DND-41 (cell line): Measurements from ENCODE around the gene LRRN4CL.

Source experiments
- ATAC-seq: fragments of 200-7000 bp; cut with Tn5 transposase; 3 replicates; pipeline ENCODE4 v1.9.1; 2021; ENCODE audit warnings: low read depth; ENCODE audit not compliant: insufficient read depth
- DNase-seq: peaks from one replicate; pipeline ENCODE4 v3.0.0-alpha.2; 2020
- H2AFZ ChIP-seq: 2 replicates; pipeline ENCODE4 v1.6.0; 2012; ENCODE audit warnings: low read depth, low read length
- H3K27ac ChIP-seq: 2 replicates; pipeline ENCODE4 v1.5.1; 2012; ENCODE audit warnings: low read length, inconsistent platforms
- H3K27me3 ChIP-seq: fragments of 200-600 bp; sonication (generic); 2 replicates; pipeline ENCODE4 v1.6.0; 2012; ENCODE audit warnings: low read length, mild to moderate bottlenecking, inconsistent platforms; ENCODE audit not compliant: insufficient read depth, poor library complexity
- H3K36me3 ChIP-seq: 2 replicates; pipeline ENCODE4 v1.5.1; 2012; ENCODE audit warnings: low read length, inconsistent platforms; ENCODE audit not compliant: insufficient read depth
- H3K4me1 ChIP-seq: 2 replicates; pipeline ENCODE4 v1.5.1; 2012; ENCODE audit warnings: mild to moderate bottlenecking, low read length; ENCODE audit not compliant: insufficient read depth
- H3K4me2 ChIP-seq: 2 replicates; pipeline ENCODE4 v1.6.0; 2012; ENCODE audit warnings: mild to moderate bottlenecking, moderate library complexity, low read length, inconsistent platforms; ENCODE audit not compliant: insufficient read depth
- H3K4me3 ChIP-seq, 2 experiments: fragments of 200-600 bp in 1 of 2; shearing (Covaris generic) in 1 of 2; 2 replicates each; pipeline ENCODE4 v1.5.1; 2012 to 2016; ENCODE audit warnings: inconsistent platforms in 2 of 2, low read length in 2 of 2, mild to moderate bottlenecking in 2 of 2, low read depth in 1 of 2, moderate library complexity in 1 of 2
- H3K79me2 ChIP-seq: 2 replicates; pipeline ENCODE4 v1.6.0; 2012; ENCODE audit warnings: low read length, inconsistent platforms; ENCODE audit not compliant: insufficient read depth
- H3K9ac ChIP-seq: 2 replicates; pipeline ENCODE4 v1.6.0; 2012; ENCODE audit warnings: low read depth, mild to moderate bottlenecking, inconsistent platforms, low read length, moderate library complexity
- H3K9me3 ChIP-seq: 2 replicates; pipeline ENCODE4 v1.5.1; 2012; ENCODE audit warnings: low read length, moderate library complexity, mild to moderate bottlenecking, inconsistent platforms; ENCODE audit not compliant: insufficient read depth, severe bottlenecking
- H4K20me1 ChIP-seq: 2 replicates; pipeline ENCODE4 v1.6.0; 2012; ENCODE audit warnings: low read length; ENCODE audit not compliant: insufficient read depth
- EZH2 ChIP-seq: IDR thresholded peaks from 3 replicates; pipeline ENCODE4 v1.6.1; 2012; ENCODE audit warnings: borderline replicate concordance, low read depth, mild to moderate bottlenecking, moderate library complexity, low read length, inconsistent platforms; ENCODE audit not compliant: severe bottlenecking
- TF ChIP-seq, protein P1 (sequence below): IDR thresholded peaks from 2 replicates; pipeline ENCODE4 v1.5.1; 2012; ENCODE audit warnings: borderline replicate concordance, low read length, moderate library complexity, mild to moderate bottlenecking; ENCODE audit not compliant: poor library complexity, severe bottlenecking; ENCODE audit errors: extremely low read depth

LRRN4CL gene

DNA sequence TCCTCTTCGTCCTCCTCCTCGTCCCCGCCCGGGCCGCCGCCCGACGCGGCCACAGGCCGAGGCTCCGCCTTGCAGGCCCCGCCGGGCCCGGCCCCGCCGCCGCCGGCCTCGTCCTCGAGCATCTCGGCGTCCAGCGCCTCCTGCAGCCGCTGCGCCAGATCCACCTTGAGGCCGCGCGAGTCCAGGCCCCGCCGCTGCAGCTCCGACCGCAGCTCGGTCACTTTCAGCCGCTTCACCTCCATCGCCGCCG is 37.5 kb upstream of the LRRN4CL start:
- TF ChIP-seq EZH2: no peak
- TF ChIP-seq, protein P1, sequence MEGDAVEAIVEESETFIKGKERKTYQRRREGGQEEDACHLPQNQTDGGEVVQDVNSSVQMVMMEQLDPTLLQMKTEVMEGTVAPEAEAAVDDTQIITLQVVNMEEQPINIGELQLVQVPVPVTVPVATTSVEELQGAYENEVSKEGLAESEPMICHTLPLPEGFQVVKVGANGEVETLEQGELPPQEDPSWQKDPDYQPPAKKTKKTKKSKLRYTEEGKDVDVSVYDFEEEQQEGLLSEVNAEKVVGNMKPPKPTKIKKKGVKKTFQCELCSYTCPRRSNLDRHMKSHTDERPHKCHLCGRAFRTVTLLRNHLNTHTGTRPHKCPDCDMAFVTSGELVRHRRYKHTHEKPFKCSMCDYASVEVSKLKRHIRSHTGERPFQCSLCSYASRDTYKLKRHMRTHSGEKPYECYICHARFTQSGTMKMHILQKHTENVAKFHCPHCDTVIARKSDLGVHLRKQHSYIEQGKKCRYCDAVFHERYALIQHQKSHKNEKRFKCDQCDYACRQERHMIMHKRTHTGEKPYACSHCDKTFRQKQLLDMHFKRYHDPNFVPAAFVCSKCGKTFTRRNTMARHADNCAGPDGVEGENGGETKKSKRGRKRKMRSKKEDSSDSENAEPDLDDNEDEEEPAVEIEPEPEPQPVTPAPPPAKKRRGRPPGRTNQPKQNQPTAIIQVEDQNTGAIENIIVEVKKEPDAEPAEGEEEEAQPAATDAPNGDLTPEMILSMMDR: no peak
- H3K9ac ChIP-seq: peak overlapping the region; percentile 94
- ATAC-seq (peak; percentile 0; the same call in 1 of the 3 replicates), DNase-seq (no peak)
- peaks cover 40% of the 10 kb centered on the region for H4K20me1 ChIP-seq
- H3K36me3 ChIP-seq: peaks cover 59% of the 10 kb centered on the region
- peak overlapping the region; percentile 74 to 93; a peak in 3 of 4 replicates for H3K4me3 ChIP-seq
- no peaks in the 10 kb centered on the region for H3K9me3 ChIP-seq
- H2AFZ ChIP-seq: peak overlapping the region; percentile 66
- H3K4me1 ChIP-seq: peaks cover 61% of the 10 kb centered on the region
- no peaks in the 10 kb centered on the region for H3K27me3 ChIP-seq
- H3K4me2 ChIP-seq: peak overlapping the region; percentile 90
- H3K79me2 ChIP-seq: peaks cover 88% of the 10 kb centered on the region
- H3K27ac ChIP-seq: peak overlapping the region; percentile 100

DNA sequence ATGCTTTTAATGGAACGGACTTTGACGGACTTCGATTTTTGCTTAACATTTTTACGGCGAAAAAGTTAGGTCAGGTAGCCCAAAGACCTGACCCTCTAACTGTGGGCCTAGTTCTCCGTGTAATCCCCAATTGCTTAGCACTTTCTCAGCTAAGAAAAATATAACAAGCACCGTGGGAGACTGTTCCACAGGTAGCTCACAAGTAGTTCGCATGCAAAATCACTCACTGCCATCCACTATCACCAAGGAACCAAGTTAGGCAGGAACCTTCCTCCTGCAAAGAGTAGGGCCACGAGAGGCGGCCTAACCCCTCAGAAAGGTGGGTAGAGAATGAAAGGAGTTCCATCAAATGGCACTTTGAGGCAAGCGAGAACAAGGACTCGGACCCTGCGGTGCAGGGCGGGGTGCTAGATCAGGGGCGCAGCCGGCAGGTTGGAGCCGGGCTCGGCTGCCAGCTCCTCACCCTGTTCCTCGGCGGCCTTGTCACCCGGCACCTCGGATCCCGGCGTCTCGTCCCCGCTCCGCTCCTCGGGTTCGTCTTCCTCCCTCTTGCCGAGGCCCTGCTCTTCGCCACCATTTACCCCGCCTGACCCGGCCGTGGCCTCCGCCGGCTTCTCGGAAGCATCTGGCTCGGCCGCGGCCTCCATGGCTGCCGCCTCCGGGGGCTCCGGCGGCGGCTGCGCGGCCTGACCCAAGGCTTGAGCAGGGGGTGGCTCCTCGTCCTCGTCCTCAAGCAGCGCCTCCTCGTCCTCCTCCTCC is 37.0 kb upstream of the LRRN4CL start:
- Histone ChIP-seq H3K4me3 (peak overlapping the region; percentile 74 to 93), H3K4me2 (peak overlapping the region; percentile 90), H3K9ac (peak overlapping the region; percentile 94), H3K9me3 (no peaks in the 10 kb centered on the region), H3K27me3 (no peaks in the 10 kb centered on the region), H3K27ac (peak overlapping the region; percentile 100), H4K20me1 (peaks cover 40% of the 10 kb centered on the region), H3K79me2 (peaks cover 88% of the 10 kb centered on the region), H2AFZ (peak overlapping the region; percentile 66), H3K4me1 (peaks cover 59% of the 10 kb centered on the region), H3K36me3 (peaks cover 62% of the 10 kb centered on the region)
- no peak for TF ChIP-seq EZH2
- TF ChIP-seq, protein P1: no peak
- peak; percentile 35 for DNase-seq
- no peak for ATAC-seq

DNA sequence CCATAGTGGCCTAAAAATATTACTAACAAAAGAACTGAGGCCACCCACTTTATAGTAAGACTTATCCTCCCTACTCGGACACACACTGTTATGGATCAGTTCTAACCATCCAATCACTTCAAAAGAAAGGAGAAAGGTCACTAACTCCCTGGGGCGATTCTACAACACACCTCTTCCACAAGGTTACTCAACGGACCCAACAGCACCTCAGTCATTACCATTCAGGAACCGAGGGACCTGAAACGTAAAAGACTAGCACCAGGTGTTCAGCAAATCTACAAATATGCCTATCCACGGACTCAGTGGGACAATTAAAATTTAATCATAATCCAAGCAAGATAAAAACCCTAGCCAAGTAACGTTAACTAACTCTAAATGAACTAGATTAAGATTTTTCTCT is 36.3 kb upstream of the LRRN4CL start:
- ATAC-seq (no peak), DNase-seq (no peak)
- H3K4me2 ChIP-seq: peak overlapping the region; percentile 90
- H4K20me1 ChIP-seq: peaks cover 40% of the 10 kb centered on the region
- H2AFZ ChIP-seq: no peak overlapping the region
- H3K4me1 ChIP-seq: peaks cover 53% of the 10 kb centered on the region
- no peaks in the 10 kb centered on the region for H3K27me3 ChIP-seq
- TF ChIP-seq EZH2: no peak
- TF ChIP-seq, protein P1: no peak
- no peaks in the 10 kb centered on the region for H3K9me3 ChIP-seq
- H3K36me3 ChIP-seq: peaks cover 64% of the 10 kb centered on the region
- H3K79me2 ChIP-seq: peaks cover 88% of the 10 kb centered on the region
- peak overlapping the region; percentile 94 for H3K9ac ChIP-seq
- peak overlapping the region; percentile 100 for H3K27ac ChIP-seq
- H3K4me3 ChIP-seq: peak overlapping the region; percentile 74 to 93
